NCI-H345 treated with DMSO at 0.1 percent for 48 hours (cell line): ENCODE results near the gene TMEM175.

Experiments
- DNase-seq: peaks from one replicate; lab custom pipeline; 2025; ENCODE audit not compliant: unreplicated experiment; lab: John Stamatoyannopoulos, UW

The TMEM175 gene

GRCh38 chr4:898869-899555 lies 33.2 kb upstream of the TMEM175 start:
- DNase-seq: no peak

GRCh38 chr4:899556-899906 lies 32.7 kb upstream of the TMEM175 start:
- DNase-seq: no peak

GRCh38 chr4:900073-900472 lies 32.2 kb upstream of the TMEM175 start:
- no peak for DNase-seq

GRCh38 chr4:900721-901120 lies 31.5 kb upstream of the TMEM175 start:
- no peak for DNase-seq

- no peak for DNase-seq
Measured at GRCh38 chr4:901192-901910, 30.9 kb upstream of the TMEM175 start.

GRCh38 chr4:903066-904046 lies 28.9 kb upstream of the TMEM175 start:
- DNase-seq: no peak

- DNase-seq: no peak
Measured at GRCh38 chr4:905485-906338, 26.5 kb upstream of the TMEM175 start.

- no peak for DNase-seq
Measured at GRCh38 chr4:906339-907102, 25.7 kb upstream of the TMEM175 start.

GRCh38 chr4:907103-907400 lies 25.2 kb upstream of the TMEM175 start:
- no peak for DNase-seq

- DNase-seq: no peak
Measured at GRCh38 chr4:907691-908425, 24.4 kb upstream of the TMEM175 start.

GRCh38 chr4:909131-909571 lies 23.1 kb upstream of the TMEM175 start:
- DNase-seq: no peak

GRCh38 chr4:909821-910220 lies 22.4 kb upstream of the TMEM175 start:
- no peak for DNase-seq

GRCh38 chr4:910366-911091 lies 21.7 kb upstream of the TMEM175 start:
- no peak for DNase-seq

GRCh38 chr4:911221-911751 lies 21.0 kb upstream of the TMEM175 start:
- no peak for DNase-seq

GRCh38 chr4:911871-912490 lies 20.3 kb upstream of the TMEM175 start:
- no peak for DNase-seq

GRCh38 chr4:912548-913279 lies 19.5 kb upstream of the TMEM175 start:
- DNase-seq: no peak

- DNase-seq: no peak
Measured at GRCh38 chr4:913280-913618, 19.0 kb upstream of the TMEM175 start.

GRCh38 chr4:914531-914930 lies 17.7 kb upstream of the TMEM175 start:
- no peak for DNase-seq
